Stimulated activated CD4-positive, alpha-beta T cell treated with anti-CD3 and anti-CD28 coated beads, Interleukin-2, amount 100 ng/mL, for 4 hours (primary cell): ENCODE data around the gene CGB2.
"Not testable (repeated sequence)": the region's sequence is repeated elsewhere in the genome, so short reads cannot be mapped to it uniquely, and the experiment has no call there.

Source experiments
- DNase-seq: peaks from one replicate; pipeline ENCODE4 v3.0.0-alpha.2; 2020; ENCODE audit warnings: low read depth

The CGB2 gene

GRCh38 chr19:49038111-49038510 lies 6.4 kb downstream of the CGB2 start:
- not testable (repeated sequence) for DNase-seq

GRCh38 chr19:49038557-49039276 lies 7.0 kb downstream of the CGB2 start:
- DNase-seq, result not testable (repeated sequence)

- DNase-seq, result not testable (repeated sequence)
Measured at GRCh38 chr19:49039736-49040135, 8.0 kb downstream of the CGB2 start.

GRCh38 chr19:49042177-49042576 lies 10.5 kb downstream of the CGB2 start:
- DNase-seq, result no peak

GRCh38 chr19:49042666-49043065 lies 11.0 kb downstream of the CGB2 start:
- not testable (repeated sequence) for DNase-seq

GRCh38 chr19:49043548-49043947 lies 11.9 kb downstream of the CGB2 start, which contains the start of gene CGB5:
Gene CGB5, plus strand, starts transcription at chr19:49043848. Its CDS starts 362 bp downstream, at chr19:49044210.
- not testable (repeated sequence) for DNase-seq

- not testable (repeated sequence) for DNase-seq
Measured at GRCh38 chr19:49049011-49049410, 17.3 kb downstream of the CGB2 start, which contains the start of gene CGB8. Gene CGB8, minus strand, starts transcription at chr19:49049111. Its CDS starts 372 bp downstream, at chr19:49048739.

- not testable (repeated sequence) for DNase-seq
Measured at GRCh38 chr19:49049834-49050233, 18.1 kb downstream of the CGB2 start.

GRCh38 chr19:49050376-49051033 lies 18.8 kb downstream of the CGB2 start:
- DNase-seq, result not testable (repeated sequence)

GRCh38 chr19:49056101-49056901 lies 24.6 kb downstream of the CGB2 start:
- peak; percentile 24 for DNase-seq

GRCh38 chr19:49056902-49057596 lies 25.4 kb downstream of the CGB2 start:
- DNase-seq, result not testable (repeated sequence)

GRCh38 chr19:49057636-49058234 lies 26.0 kb downstream of the CGB2 start, which contains the start of gene CGB7:
Gene CGB7, minus strand, starts transcription at chr19:49057749. Its CDS starts 2,374 bp downstream, at chr19:49055375.
- no peak for DNase-seq

- DNase-seq, result no peak
Measured at GRCh38 chr19:49058562-49058961, 26.9 kb downstream of the CGB2 start.

GRCh38 chr19:49059053-49059452 lies 27.4 kb downstream of the CGB2 start:
- DNase-seq, result no peak

GRCh38 chr19:49061000-49061399 lies 29.3 kb downstream of the CGB2 start:
- no peak for DNase-seq

- DNase-seq, result no peak
Measured at GRCh38 chr19:49061445-49061844, 29.8 kb downstream of the CGB2 start.

GRCh38 chr19:49064029-49064629 lies 32.4 kb downstream of the CGB2 start:
- DNase-seq, result no peak

GRCh38 chr19:49064768-49065611 lies 33.3 kb downstream of the CGB2 start, which contains the start of gene NTF4:
Gene NTF4, minus strand, starts transcription at chr19:49064818. Its CDS starts 2,821 bp downstream, at chr19:49061997.
- no peak for DNase-seq

- no peak for DNase-seq
Measured at GRCh38 chr19:49065905-49066512, 34.3 kb downstream of the CGB2 start.
